Lower lobe of right lung (tissue), 2 donors: Measurements from ENCODE around the gene SPRN. TPM values are rescaled to one million over a fixed set of nuclear protein-coding genes. Genes with fewer than 3 reads are reported as not detected.

ENCODE experiments used
- ATAC-seq, 2 donors: fragments of 200-7000 bp; cut with Tn5 transposase; one replicate each; pipeline ENCODE4 v1.9.1; 2020 to 2022; ENCODE audit warnings: mild to moderate bottlenecking in 2 of 2, moderate library complexity in 2 of 2
- DNase-seq: peaks from one replicate; pipeline ENCODE4 v3.0.0-alpha.2; 2020
- H3K27ac ChIP-seq: fragments of 200-600 bp; one replicate; pipeline ENCODE4 v1.8.0; 2022
- H3K27me3 ChIP-seq: fragments of 200-600 bp; one replicate; pipeline ENCODE4 v1.8.0; 2022; ENCODE audit warnings: low read depth
- H3K36me3 ChIP-seq: fragments of 200-600 bp; one replicate; pipeline ENCODE4 v1.8.0; 2022; ENCODE audit warnings: mild to moderate bottlenecking
- H3K4me1 ChIP-seq: fragments of 200-600 bp; one replicate; pipeline ENCODE4 v1.8.0; 2022
- H3K4me3 ChIP-seq: fragments of 200-600 bp; one replicate; pipeline ENCODE4 v1.8.0; 2022; ENCODE audit warnings: mild to moderate bottlenecking
- H3K9me3 ChIP-seq: fragments of 200-600 bp; one replicate; pipeline ENCODE4 v1.8.0; 2022
- intact Hi-C: fragments of 100-400 bp; cut with DNase I; formaldehyde crosslinking; loops from one replicate; pipeline ENCODE4 v1.11.0; 2022
- total RNA-seq: library from RNA; stranded (reverse); fragmentation: NEBNext Ultra II Directional; extraction: Animal tissue kit (Norgen Biotek cat#: 25700); gene quantifications from one replicate; pipeline ENCODE4 v1.2.1, GENCODE V29; 2021
- TF ChIP-seq, protein P1 (sequence below): fragments of 200-600 bp; IDR thresholded peaks from one replicate; pipeline ENCODE4 v1.8.0; 2022; ENCODE audit warnings: antibody characterized with exemption, mild to moderate bottlenecking
- donor health status: DM: no; HTN: yes; CAD: no; lungs with severe emphysema.

Gene SPRN
- total RNA-seq, 1 donor from 2014 or later, result not detected

DNA sequence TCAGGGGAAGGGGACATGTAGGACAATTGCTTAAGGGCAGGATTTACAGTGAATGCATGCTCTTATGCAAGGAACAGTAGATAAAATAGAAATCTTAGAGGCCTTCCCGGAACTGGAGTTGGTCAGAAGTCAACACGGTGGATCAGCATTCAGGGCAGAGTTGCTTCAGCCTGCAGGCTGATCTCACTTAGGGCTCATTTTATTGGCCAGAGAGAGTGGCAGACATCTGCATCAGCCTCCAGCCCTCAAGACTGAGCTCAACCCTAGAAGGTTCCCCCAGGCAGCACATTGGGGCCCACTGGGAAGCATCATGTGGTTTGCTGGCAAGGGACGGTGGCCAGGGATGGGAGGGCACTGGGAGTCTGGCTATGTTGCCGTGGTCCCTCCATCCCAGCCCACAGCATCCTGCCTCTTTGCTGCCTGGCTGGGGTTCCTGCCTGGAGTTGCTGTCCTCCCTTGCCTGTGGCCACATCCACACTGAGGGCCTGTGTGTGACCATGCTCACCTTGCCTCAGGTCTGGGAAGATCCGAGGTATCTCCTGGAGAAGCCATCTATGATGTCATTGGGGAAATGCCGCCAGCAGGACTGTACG is 42.4 kb upstream of the SPRN start:
- Histone ChIP-seq H3K36me3 (no peaks in the 10 kb centered on the region), H3K4me1 (no peaks in the 10 kb centered on the region), H3K27ac (no peak overlapping the region), H3K4me3 (no peak overlapping the region), H3K9me3 (no peaks in the 10 kb centered on the region), H3K27me3 (no peaks in the 10 kb centered on the region)
- TF ChIP-seq, protein P1, sequence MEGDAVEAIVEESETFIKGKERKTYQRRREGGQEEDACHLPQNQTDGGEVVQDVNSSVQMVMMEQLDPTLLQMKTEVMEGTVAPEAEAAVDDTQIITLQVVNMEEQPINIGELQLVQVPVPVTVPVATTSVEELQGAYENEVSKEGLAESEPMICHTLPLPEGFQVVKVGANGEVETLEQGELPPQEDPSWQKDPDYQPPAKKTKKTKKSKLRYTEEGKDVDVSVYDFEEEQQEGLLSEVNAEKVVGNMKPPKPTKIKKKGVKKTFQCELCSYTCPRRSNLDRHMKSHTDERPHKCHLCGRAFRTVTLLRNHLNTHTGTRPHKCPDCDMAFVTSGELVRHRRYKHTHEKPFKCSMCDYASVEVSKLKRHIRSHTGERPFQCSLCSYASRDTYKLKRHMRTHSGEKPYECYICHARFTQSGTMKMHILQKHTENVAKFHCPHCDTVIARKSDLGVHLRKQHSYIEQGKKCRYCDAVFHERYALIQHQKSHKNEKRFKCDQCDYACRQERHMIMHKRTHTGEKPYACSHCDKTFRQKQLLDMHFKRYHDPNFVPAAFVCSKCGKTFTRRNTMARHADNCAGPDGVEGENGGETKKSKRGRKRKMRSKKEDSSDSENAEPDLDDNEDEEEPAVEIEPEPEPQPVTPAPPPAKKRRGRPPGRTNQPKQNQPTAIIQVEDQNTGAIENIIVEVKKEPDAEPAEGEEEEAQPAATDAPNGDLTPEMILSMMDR, result no peak
- intact Hi-C loops, result no loop called here
- DNase-seq (no peak), ATAC-seq (no peak)

- no peak for DNase-seq
- no peaks in the 10 kb centered on the region for H3K4me1 ChIP-seq
- H3K36me3 ChIP-seq, result no peaks in the 10 kb centered on the region
- intact Hi-C loops, result no loop called here
- TF ChIP-seq, protein P1, result no peak
- H3K27me3 ChIP-seq, result no peaks in the 10 kb centered on the region
- ATAC-seq, result peak in 1 of 2 donors; percentile 29
- H3K27ac ChIP-seq, result no peak overlapping the region
- no peak overlapping the region for H3K4me3 ChIP-seq
- H3K9me3 ChIP-seq, result no peaks in the 10 kb centered on the region
These were observed 41.6 kb upstream of the SPRN start for GRCh38 chr10:133465950-133466474.

GRCh38 chr10:133465191-133465949 is 40.9 kb upstream of the SPRN start:
- no peak overlapping the region for H3K4me3 ChIP-seq
- no peak for DNase-seq
- H3K27ac ChIP-seq, result no peak overlapping the region
- TF ChIP-seq, protein P1, result no peak
- H3K9me3 ChIP-seq, result no peaks in the 10 kb centered on the region
- intact Hi-C loops, result no loop called here
- H3K36me3 ChIP-seq, result no peaks in the 10 kb centered on the region
- no peaks in the 10 kb centered on the region for H3K27me3 ChIP-seq
- no peaks in the 10 kb centered on the region for H3K4me1 ChIP-seq
- ATAC-seq, result no peak

- DNase-seq, result no peak
- Histone ChIP-seq H3K9me3 (no peaks in the 10 kb centered on the region), H3K27me3 (no peaks in the 10 kb centered on the region), H3K4me3 (no peak overlapping the region), H3K4me1 (no peaks in the 10 kb centered on the region), H3K27ac (no peak overlapping the region), H3K36me3 (no peaks in the 10 kb centered on the region)
- TF ChIP-seq, protein P1, result no peak
- no peak for ATAC-seq
- intact Hi-C loops, result no loop called here
These were observed 40.2 kb upstream of the SPRN start for GRCh38 chr10:133464582-133465031.

DNA sequence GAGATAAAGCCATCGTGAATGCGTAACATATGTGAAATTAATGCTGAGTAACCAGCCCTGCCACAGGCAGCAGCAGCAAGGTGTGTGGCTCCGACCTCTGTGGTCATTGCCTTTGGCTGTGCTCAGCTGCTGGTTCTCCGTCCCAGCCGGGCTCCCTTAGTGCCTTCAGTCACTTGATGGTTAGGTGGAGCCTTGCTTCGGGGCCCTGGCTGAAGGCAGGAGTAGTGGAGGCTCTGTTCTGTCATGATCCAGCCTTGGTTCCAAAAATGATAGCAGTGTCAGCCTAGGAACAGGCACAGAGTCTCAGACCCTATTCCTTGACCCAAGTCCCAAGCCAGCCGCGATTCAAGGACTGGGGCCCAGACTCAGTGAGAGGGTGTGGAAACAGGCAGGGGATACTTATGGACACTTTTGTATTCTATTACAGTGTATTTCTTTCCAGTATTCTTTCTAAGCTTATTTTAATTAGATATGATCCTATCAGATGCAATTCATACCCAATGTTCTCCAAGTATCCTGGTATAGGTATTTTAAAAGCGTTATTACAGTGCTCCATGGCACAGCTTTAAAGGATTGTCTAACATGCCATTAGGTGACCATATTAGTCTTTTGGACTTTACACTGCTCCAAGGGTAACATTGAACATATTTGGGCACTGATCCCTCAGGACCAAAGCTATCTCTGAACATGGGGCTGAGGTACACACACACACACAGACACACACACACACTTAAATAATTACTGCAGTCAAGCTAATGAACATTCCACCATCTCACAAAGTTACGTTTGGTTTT is 38.3 kb upstream of the SPRN start:
- Histone ChIP-seq H3K4me1 (no peaks in the 10 kb centered on the region), H3K36me3 (no peaks in the 10 kb centered on the region), H3K27me3 (no peaks in the 10 kb centered on the region), H3K9me3 (no peaks in the 10 kb centered on the region), H3K27ac (no peak overlapping the region), H3K4me3 (no peak overlapping the region)
- DNase-seq (no peak), ATAC-seq (no peak)
- intact Hi-C loops, result no loop called here
- TF ChIP-seq, protein P1, result no peak
